Smooth muscle cell (in vitro differentiated cells): Measurements from ENCODE around the gene TAB2. TPM values are rescaled to one million over a fixed set of nuclear protein-coding genes. Genes with fewer than 3 reads are reported as not detected.

Source experiments
- DNase-seq: peaks from one replicate; lab custom pipeline; 2025; ENCODE audit not compliant: unreplicated experiment; lab: John Stamatoyannopoulos, UW
- H2AFZ ChIP-seq: fragments of 200-600 bp; sonication (generic); 2 replicates; pipeline ENCODE4 v1.6.0; 2016; ENCODE audit warnings: antibody characterized with exemption, low read depth, mild to moderate bottlenecking
- H3F3A ChIP-seq: fragments of 200-600 bp; sonication (generic); 2 replicates; pipeline ENCODE4 v1.6.0; 2017; ENCODE audit warnings: antibody characterized with exemption, low read depth
- H3K27ac ChIP-seq: fragments of 200-600 bp; sonication (generic); 2 replicates; pipeline ENCODE4 v1.5.1; 2016; ENCODE audit warnings: low read depth, mild to moderate bottlenecking
- H3K27me3 ChIP-seq: fragments of 200-600 bp; sonication (generic); 2 replicates; pipeline ENCODE4 v1.6.1; 2016; ENCODE audit warnings: low read depth, mild to moderate bottlenecking
- H3K36me3 ChIP-seq: fragments of 200-600 bp; sonication (generic); 2 replicates; pipeline ENCODE4 v1.5.1; 2016; ENCODE audit warnings: low read depth
- H3K4me1 ChIP-seq: fragments of 200-600 bp; sonication (generic); 2 replicates; pipeline ENCODE4 v1.5.1; 2016; ENCODE audit warnings: low read depth
- H3K4me2 ChIP-seq: fragments of 200-600 bp; sonication (generic); 2 replicates; pipeline ENCODE4 v1.6.0; 2016; ENCODE audit warnings: mild to moderate bottlenecking
- H3K4me3 ChIP-seq: fragments of 200-600 bp; sonication (generic); 2 replicates; pipeline ENCODE4 v1.5.1; 2016; ENCODE audit warnings: mild to moderate bottlenecking
- H3K79me2 ChIP-seq: fragments of 200-600 bp; sonication (generic); 2 replicates; pipeline ENCODE4 v1.6.0; 2016; ENCODE audit warnings: low read depth, mild to moderate bottlenecking
- H3K9ac ChIP-seq: fragments of 200-600 bp; sonication (generic); 2 replicates; pipeline ENCODE4 v1.6.0; 2016; ENCODE audit warnings: low read depth
- H3K9me3 ChIP-seq: fragments of 200-600 bp; sonication (generic); replicated peaks from 2 replicates; pipeline ENCODE4 v1.5.1; 2016; ENCODE audit warnings: low read depth
- H4K20me1 ChIP-seq: fragments of 200-600 bp; sonication (generic); 2 replicates; pipeline ENCODE4 v1.6.0; 2016; ENCODE audit warnings: low read depth
- CTCF ChIP-seq: fragments of 200-600 bp; sonication (generic); IDR thresholded peaks from 2 replicates; pipeline ENCODE4 v1.5.1; 2017; ENCODE audit warnings: borderline replicate concordance, mild to moderate bottlenecking, antibody characterized with exemption; ENCODE audit not compliant: insufficient read depth, poor library complexity, severe bottlenecking
- WGBS: methylation state at CpG from one replicate; pipeline ENCODE4 v1.1.7; 2016; ENCODE audit warnings: low lambda C conversion rate; 5-methylcytosine and 5-hydroxymethylcytosine counted together
- polyA plus RNA-seq: library from polyadenylated mRNA; unstranded; fragments of >200 nt; fragmentation: Nextera tagmentation; extraction: Ambion mirVana; gene quantifications from 2 replicates; pipeline ENCODE4 v1.2.1, GENCODE V29; 2016
- total RNA-seq: library from RNA; depleted of rRNA; stranded (reverse); fragments of >200 nt; gene quantifications from 2 replicates; pipeline ENCODE4 v1.2.3, GENCODE V29; 2014

The TAB2 gene
- total and polyA plus RNA-seq, 2 experiments from 2014 or later: 12.6 to 78.5 TPM

- DNase-seq: no peak
- peaks cover 22% of the 10 kb centered on the region for H3K27me3 ChIP-seq
- no peak overlapping the region for H3K27ac ChIP-seq
- no peaks in the 10 kb centered on the region for H4K20me1 ChIP-seq
- no peak overlapping the region for H3K9ac ChIP-seq
- no peaks in the 10 kb centered on the region for H3F3A ChIP-seq
- H3K4me2 ChIP-seq: no peak overlapping the region
- no peaks in the 10 kb centered on the region for H3K9me3 ChIP-seq
- no peak overlapping the region for H3K4me3 ChIP-seq
- H2AFZ ChIP-seq: no peak overlapping the region
- no peak for TF ChIP-seq CTCF
- no peaks in the 10 kb centered on the region for H3K79me2 ChIP-seq
- H3K36me3 ChIP-seq: no peaks in the 10 kb centered on the region
- WGBS: 95% methylated on average over 11 of the region's 11 CpGs
- H3K4me1 ChIP-seq: peaks cover 7% of the 10 kb centered on the region
These were observed 137.7 kb downstream of the TAB2 start for GRCh38 chr6:149455031-149455732.

- peaks cover 1% of the 10 kb centered on the region for H3K4me1 ChIP-seq
- H3K27ac ChIP-seq: no peak overlapping the region
These were observed 139.0 kb downstream of the TAB2 start for GRCh38 chr6:149456311-149457021.

GRCh38 chr6:149457316-149457884, 139.9 kb downstream of the TAB2 start:
- Histone ChIP-seq H3K36me3 (no peaks in the 10 kb centered on the region), H3K9ac (no peak overlapping the region), H3K27ac (no peak overlapping the region), H3K4me1 (no peaks in the 10 kb centered on the region), H4K20me1 (no peaks in the 10 kb centered on the region), H3K4me2 (no peak overlapping the region), H3K4me3 (no peak overlapping the region), H3K27me3 (no peaks in the 10 kb centered on the region), H3F3A (no peaks in the 10 kb centered on the region), H3K79me2 (no peaks in the 10 kb centered on the region), H3K9me3 (no peaks in the 10 kb centered on the region), H2AFZ (no peak overlapping the region)
- no peak for DNase-seq
- WGBS: 84% methylated on average over 7 of the region's 7 CpGs
- no peak for TF ChIP-seq CTCF

More at GRCh38 chr6:149456311-149457021, 139.0 kb downstream of the TAB2 start:
- WGBS: 94% methylated on average over 46 of the region's 49 CpGs
- TF ChIP-seq CTCF: no peak
- no peaks in the 10 kb centered on the region for H3K36me3 ChIP-seq
- H3K9ac ChIP-seq: no peak overlapping the region
- no peaks in the 10 kb centered on the region for H3K79me2 ChIP-seq
- no peaks in the 10 kb centered on the region for H3K9me3 ChIP-seq
- H4K20me1 ChIP-seq: no peaks in the 10 kb centered on the region
- peaks cover 9% of the 10 kb centered on the region for H3K27me3 ChIP-seq
- H3K4me2 ChIP-seq: no peak overlapping the region
- H2AFZ ChIP-seq: no peak overlapping the region
- no peak for DNase-seq
- no peaks in the 10 kb centered on the region for H3F3A ChIP-seq
- no peak overlapping the region for H3K4me3 ChIP-seq
